PC-9 (cell line): Measurements from ENCODE around the gene ATG4D. TPM values are rescaled to one million over a fixed set of nuclear protein-coding genes. Genes with fewer than 3 reads are reported as not detected.
A peak's percentile ranks its signal among the peaks of the same experiment; 100 is the strongest.

Source experiments
- BruUV-seq: library from RNA; stranded (reverse); fragments of 400-500 nt; replicated peaks from 2 replicates; lab custom pipeline; 2021; lab: Mats Ljungman, UMichigan
- CTCF ChIA-PET: fragments of 300-600 bp; sonication (Branson Sonifier 250); formaldehyde crosslinking; loops from one replicate; lab custom pipeline; 2022; ENCODE audit warnings: antibody characterized with exemption; lab: Charles Lee
- POLR2A ChIA-PET: fragments of 300-600 bp; sonication (Branson Sonifier 250); formaldehyde crosslinking; loops from one replicate; lab custom pipeline; 2022; ENCODE audit warnings: antibody characterized with exemption; ENCODE audit not compliant: unreplicated experiment; lab: Charles Lee
- DNase-seq, 2 experiments: peaks; one replicate each; pipeline versions ENCODE4 v3.0.0 to v3.0.0-alpha.2; 2015 to 2022; ENCODE audit warnings: mixed read lengths in 1 of 2
- H2AFZ ChIP-seq: fragments of 200-600 bp; sonication (generic); 2 replicates; pipeline ENCODE4 v1.8.1; 2017; ENCODE audit warnings: antibody characterized with exemption
- H3F3A ChIP-seq: fragments of 200-600 bp; sonication (generic); 2 replicates; pipeline ENCODE4 v1.8.1; 2017; ENCODE audit warnings: antibody characterized with exemption, mild to moderate bottlenecking, low read depth; ENCODE audit not compliant: insufficient read depth
- H3K27ac ChIP-seq: fragments of 200-600 bp; sonication (generic); 2 replicates; pipeline ENCODE4 v1.6.1; 2016; ENCODE audit warnings: mixed run types
- H3K27me3 ChIP-seq: fragments of 200-600 bp; sonication (generic); 2 replicates; pipeline ENCODE4 v1.6.1; 2016; ENCODE audit warnings: low read depth, mixed run types; ENCODE audit not compliant: insufficient read depth
- H3K36me3 ChIP-seq: fragments of 200-600 bp; sonication (generic); 2 replicates; pipeline ENCODE4 v1.6.1; 2016; ENCODE audit warnings: low read depth, mixed run types
- H3K4me1 ChIP-seq: fragments of 200-600 bp; sonication (generic); replicated peaks from 2 replicates; pipeline ENCODE4 v1.6.1; 2016; ENCODE audit warnings: mixed run types; ENCODE audit not compliant: insufficient read depth
- H3K4me2 ChIP-seq: fragments of 200-600 bp; sonication (generic); 2 replicates; pipeline ENCODE4 v1.6.1; 2017; ENCODE audit warnings: mixed run types
- H3K4me3 ChIP-seq: fragments of 200-600 bp; sonication (generic); 2 replicates; pipeline ENCODE4 v1.6.1; 2016; ENCODE audit warnings: mixed run types
- H3K79me2 ChIP-seq: fragments of 200-600 bp; sonication (generic); 2 replicates; pipeline ENCODE4 v1.6.1; 2017; ENCODE audit warnings: low read depth, mixed run types
- H3K9me2 ChIP-seq: fragments of 200-600 bp; sonication (generic); 2 replicates; pipeline ENCODE4 v1.8.1; 2017; ENCODE audit warnings: mild to moderate bottlenecking; ENCODE audit not compliant: insufficient read depth
- H3K9me3 ChIP-seq: fragments of 200-600 bp; sonication (generic); 2 replicates; pipeline ENCODE4 v1.8.1; 2016; ENCODE audit warnings: low read depth; ENCODE audit not compliant: insufficient read depth
- H4K20me1 ChIP-seq: fragments of 200-600 bp; sonication (generic); 2 replicates; pipeline ENCODE4 v1.8.1; 2017; ENCODE audit not compliant: insufficient read depth
- CTCF ChIP-seq: fragments of 200-600 bp; sonication (generic); conservative IDR thresholded peaks from 2 replicates; pipeline ENCODE4 v1.6.1; 2017; ENCODE audit warnings: mixed run types, antibody characterized with exemption, mild to moderate bottlenecking, moderate library complexity
- EZH2 ChIP-seq: fragments of 200-600 bp; sonication (generic); IDR thresholded peaks from 2 replicates; pipeline ENCODE4 v1.8.0; 2017; ENCODE audit warnings: antibody characterized with exemption, low read depth
- intact Hi-C: fragments of 100-400 bp; cut with micrococcal nuclease; formaldehyde crosslinking; loops from one replicate; pipeline ENCODE4 v1.10.0; 2022; ENCODE audit not compliant: unreplicated experiment
- microRNA-seq: library from miRNA; unstranded; fragments of <30 nt; microRNA quantifications from one replicate; pipeline ENCODE4 v1.2.0, GENCODE V29; 2021; ENCODE audit warnings: borderline number of aligned reads, borderline replicate concordance
- total RNA-seq: library from RNA; stranded (reverse); gene quantifications from 2 replicates; pipeline ENCODE4 v1.2.3, GENCODE V29; 2021

Gene ATG4D
- total RNA-seq, 1 experiment from 2014 or later, result 40.2 TPM

GRCh38 chr19:10601999-10602329, 58.3 kb downstream of the ATG4D start:
- CTCF ChIA-PET, result interaction anchor here (0.6 to 2.1 kb wide), 4 partner anchors 14 to 124 kb away, joined by 5 to 17 read pairs (median 11); no protein-coding TSS in a partner anchor
- Histone ChIP-seq H4K20me1 (no peaks in the 10 kb centered on the region), H3K9me2 (no peaks in the 10 kb centered on the region), H3K79me2 (peaks cover 6% of the 10 kb centered on the region; the same call in 1 of the 2 replicates), H3K27me3 (no peaks in the 10 kb centered on the region), H3K27ac (no peak overlapping the region), H3K4me3 (no peak overlapping the region), H2AFZ (no peak overlapping the region), H3K4me1 (peaks cover 31% of the 10 kb centered on the region), H3K4me2 (peak overlapping the region; percentile 52; the same call in 1 of the 2 replicates), H3F3A (peaks cover 33% of the 10 kb centered on the region), H3K36me3 (no peaks in the 10 kb centered on the region), H3K9me3 (no peaks in the 10 kb centered on the region)
- POLR2A ChIA-PET, result interaction anchor here (0.6 to 0.7 kb wide), 4 partner anchors 16 to 1211 kb away, joined by 3 to 17 read pairs (median 4); no protein-coding TSS in a partner anchor
- BruUV-seq, result no TSS peak
- TF ChIP-seq CTCF (no peak), EZH2 (no peak)
- intact Hi-C loops, result loop anchor here (2.0 kb wide), 2 partner anchors 15 to 23 kb away; partner anchors contain the start of genes AP1M2 and SLC44A2
- DNase-seq, result no peak

DNA sequence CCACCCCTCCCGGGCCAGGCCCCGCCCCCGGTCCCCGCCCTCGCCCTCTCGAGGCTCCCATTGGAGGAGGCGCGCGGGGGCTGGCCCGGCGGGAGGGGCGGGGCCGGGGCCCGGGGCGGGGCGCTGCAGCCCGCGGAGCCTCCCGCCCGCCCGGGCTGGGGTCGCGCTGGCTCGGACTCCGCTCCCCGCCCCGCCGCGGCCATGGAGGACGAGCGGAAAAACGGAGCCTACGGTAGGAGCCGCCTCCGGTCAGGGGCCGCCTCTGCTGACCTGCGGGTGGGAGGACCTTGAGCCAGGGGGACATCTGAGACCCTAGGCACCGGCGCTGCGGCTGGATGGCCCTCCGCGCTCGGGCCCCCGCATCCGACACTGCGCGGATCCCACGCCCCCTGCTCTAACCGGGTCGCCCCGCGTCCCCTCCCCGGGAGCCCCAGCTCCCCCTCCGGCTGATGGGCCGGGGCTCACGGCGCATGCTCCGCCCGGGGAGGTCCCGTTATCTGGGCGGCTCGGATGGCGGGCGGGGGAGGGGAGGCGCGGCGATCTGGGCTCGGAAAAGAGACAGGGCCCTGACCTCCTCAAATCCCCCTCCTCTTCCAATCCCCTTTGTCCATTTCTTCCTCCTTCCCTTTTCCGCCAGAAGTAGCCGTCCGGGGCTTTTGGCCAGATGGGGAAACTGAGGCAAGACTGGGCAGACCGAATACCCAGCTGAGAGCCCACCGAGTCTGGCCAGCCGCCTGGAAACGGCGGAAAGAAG, 58.8 kb downstream of the ATG4D start:
- peaks cover 6% of the 10 kb centered on the region; the same call in 1 of the 2 replicates for H3K79me2 ChIP-seq
- peak; percentile 58 to 77 for DNase-seq
- TF ChIP-seq CTCF (no peak), EZH2 (no peak)
- no peaks in the 10 kb centered on the region for H3K36me3 ChIP-seq
- H3K9me3 ChIP-seq, result no peaks in the 10 kb centered on the region
- H3K4me1 ChIP-seq, result peaks cover 31% of the 10 kb centered on the region
- intact Hi-C loops, result loop anchor here (2.0 kb wide), 2 partner anchors 16 to 22 kb away; partner anchors contain the start of genes AP1M2 and SLC44A2
- peak overlapping the region; percentile 90 for H3K27ac ChIP-seq
- no TSS peak for BruUV-seq
- H4K20me1 ChIP-seq, result no peaks in the 10 kb centered on the region
- peaks cover 33% of the 10 kb centered on the region for H3F3A ChIP-seq
- ChIA-PET POLR2A (interaction anchor here (0.6 to 0.7 kb wide), 5 partner anchors 16 to 1211 kb away, joined by 3 to 17 read pairs (median 4); no protein-coding TSS in a partner anchor), CTCF (interaction anchor here (0.6 to 2.1 kb wide), 5 partner anchors 13 to 124 kb away, joined by 3 to 17 read pairs (median 7); no protein-coding TSS in a partner anchor)
- H3K9me2 ChIP-seq, result no peaks in the 10 kb centered on the region
- H3K4me3 ChIP-seq, result peak overlapping the region; percentile 93
- H3K27me3 ChIP-seq, result no peaks in the 10 kb centered on the region
- H3K4me2 ChIP-seq, result peak overlapping the region; percentile 95
- peak overlapping the region; percentile 82 for H2AFZ ChIP-seq

Small RNAs within 50 kb of the gene (microRNA-seq; reads per million reads assigned to microRNA genes)
- gene MIR1238, result not detected

Other genes starting within 250 kb of the ATG4D start
- gene ZGLP1, start 234.1 kb upstream of the ATG4D start, total RNA-seq, result 7.5 and 10.2 TPM in 2 replicates
- gene FDX2, start 227.9 kb upstream of the ATG4D start, total RNA-seq, result 23.1 and 29.2 TPM in 2 replicates
- gene RAVER1, start 210.4 kb upstream of the ATG4D start, total RNA-seq, result 52.9 and 83.9 TPM in 2 replicates
- 14.0 and 22.7 TPM in 2 replicates for gene ICAM3, start 204.3 kb upstream of the ATG4D start, total RNA-seq
- gene TYK2, start 163.3 kb upstream of the ATG4D start, total RNA-seq, result 94.7 and 102 TPM in 2 replicates
- 156 and 191 TPM in 2 replicates for gene CDC37, start 140.4 kb upstream of the ATG4D start, total RNA-seq
- gene PDE4A, start 123.4 kb upstream of the ATG4D start, total RNA-seq, result 8.9 and 10.4 TPM in 2 replicates
- 154 and 170 TPM in 2 replicates for gene KEAP1, start 40.5 kb upstream of the ATG4D start, total RNA-seq
- gene S1PR5, start 26.5 kb upstream of the ATG4D start, total RNA-seq, result 7.9 and 9.5 TPM in 2 replicates
- 24.5 and 27.0 TPM in 2 replicates for gene KRI1, start 22.1 kb downstream of the ATG4D start, total RNA-seq
- 8.3 and 10.1 TPM in 2 replicates for gene CDKN2D, start 25.1 kb downstream of the ATG4D start, total RNA-seq
- 94.5 and 126 TPM in 2 replicates for gene AP1M2, start 43.4 kb downstream of the ATG4D start, total RNA-seq
- gene SLC44A2, start 81.6 kb downstream of the ATG4D start, total RNA-seq, result 205 and 239 TPM in 2 replicates
- 242 and 326 TPM in 2 replicates for gene ILF3, start 110.4 kb downstream of the ATG4D start, total RNA-seq
- gene QTRT1, start 157.5 kb downstream of the ATG4D start, total RNA-seq, result 31.9 and 41.0 TPM in 2 replicates
- gene DNM2, start 174.2 kb downstream of the ATG4D start, total RNA-seq, result 169 and 188 TPM in 2 replicates